Right ventricle myocardium superior (tissue), 1 donor: ENCODE results near the gene NLRP3. TPM values are rescaled to one million over a fixed set of nuclear protein-coding genes. Genes with fewer than 3 reads are reported as not detected.

ENCODE experiments used
- ATAC-seq: fragments of 200-7000 bp; cut with Tn5 transposase; one replicate; pipeline ENCODE4 v1.9.1; 2020; ENCODE audit warnings: mild to moderate bottlenecking; ENCODE audit not compliant: poor library complexity
- DNase-seq: peaks from one replicate; pipeline ENCODE4 v3.0.0-alpha.2; 2020
- intact Hi-C: fragments of 100-400 bp; cut with DNase I; formaldehyde crosslinking; loops from one replicate; pipeline ENCODE4 v1.11.2; 2022
- total RNA-seq: library from RNA; stranded (reverse); fragmentation: NEBNext Ultra II Directional; extraction: Animal tissue kit (Norgen Biotek cat#: 25700); gene quantifications from one replicate; pipeline ENCODE4 v1.2.1, GENCODE V29; 2021
- donor health status: DM: no; HTN: yes; CAD: no; lungs with severe emphysema.

The NLRP3 gene
- total RNA-seq, 1 donor from 2014 or later = 0.56 TPM

DNA sequence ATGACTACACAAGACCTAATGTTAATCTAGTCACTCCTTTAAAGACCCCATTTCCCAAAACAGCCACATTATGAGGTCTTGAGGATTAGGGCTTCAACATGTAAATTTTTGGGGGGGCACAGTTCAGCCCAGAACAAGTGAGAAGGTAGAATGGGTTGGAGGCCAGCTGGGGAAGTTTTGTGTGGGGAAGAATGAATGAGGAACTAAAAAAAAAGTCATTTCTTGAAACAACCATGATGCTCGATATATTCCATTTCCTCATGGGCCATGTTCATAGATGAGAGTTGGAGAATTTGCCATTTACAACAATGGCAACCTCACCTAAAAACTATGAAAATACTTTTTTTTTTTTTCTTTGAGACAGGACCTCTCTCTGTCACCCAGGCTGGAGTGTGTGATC lies 14.5 kb downstream of the NLRP3 start:
- DNase-seq = no peak
- no peak for ATAC-seq
- intact Hi-C loops = no loop called here

DNA sequence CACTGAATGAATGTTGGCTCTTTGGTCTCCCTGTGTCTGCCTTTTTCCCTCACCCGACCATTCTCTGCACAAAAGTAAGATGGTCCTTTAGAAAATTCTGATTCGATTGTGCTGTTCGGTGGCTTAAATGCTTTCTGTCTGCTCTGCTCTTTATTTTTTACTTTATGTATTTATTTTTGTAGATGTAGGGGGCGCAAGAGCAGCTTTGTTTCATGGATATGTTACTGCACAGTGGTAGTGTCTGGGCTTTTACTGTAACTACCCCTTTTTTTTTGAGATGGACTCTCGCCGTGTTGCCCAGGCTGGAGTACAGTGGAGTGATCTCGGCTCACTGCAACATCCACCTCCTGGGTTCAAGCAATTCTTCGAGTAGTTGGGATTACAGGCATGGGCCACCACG lies 15.7 kb downstream of the NLRP3 start:
- DNase-seq (no peak), ATAC-seq (no peak)
- intact Hi-C loops = no loop called here

DNA sequence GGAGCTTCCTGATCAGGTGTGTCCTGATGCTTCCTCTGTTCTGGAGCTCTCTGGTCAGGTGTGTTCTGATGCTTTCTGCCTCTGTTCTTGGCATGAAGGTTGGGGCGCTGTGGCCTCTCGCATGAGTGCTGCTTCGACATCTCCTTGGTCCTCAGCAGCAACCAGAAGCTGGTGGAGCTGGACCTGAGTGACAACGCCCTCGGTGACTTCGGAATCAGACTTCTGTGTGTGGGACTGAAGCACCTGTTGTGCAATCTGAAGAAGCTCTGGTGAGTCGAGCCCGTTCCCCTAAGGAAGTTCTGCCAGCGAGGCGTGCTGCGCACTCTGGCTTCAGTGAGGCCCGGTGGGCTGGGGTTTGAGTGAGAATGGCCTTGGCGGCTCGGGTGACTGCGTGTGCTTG lies 18.0 kb downstream of the NLRP3 start:
- ATAC-seq (no peak), DNase-seq (peak; percentile 44)
- intact Hi-C loops = no loop called here

DNA sequence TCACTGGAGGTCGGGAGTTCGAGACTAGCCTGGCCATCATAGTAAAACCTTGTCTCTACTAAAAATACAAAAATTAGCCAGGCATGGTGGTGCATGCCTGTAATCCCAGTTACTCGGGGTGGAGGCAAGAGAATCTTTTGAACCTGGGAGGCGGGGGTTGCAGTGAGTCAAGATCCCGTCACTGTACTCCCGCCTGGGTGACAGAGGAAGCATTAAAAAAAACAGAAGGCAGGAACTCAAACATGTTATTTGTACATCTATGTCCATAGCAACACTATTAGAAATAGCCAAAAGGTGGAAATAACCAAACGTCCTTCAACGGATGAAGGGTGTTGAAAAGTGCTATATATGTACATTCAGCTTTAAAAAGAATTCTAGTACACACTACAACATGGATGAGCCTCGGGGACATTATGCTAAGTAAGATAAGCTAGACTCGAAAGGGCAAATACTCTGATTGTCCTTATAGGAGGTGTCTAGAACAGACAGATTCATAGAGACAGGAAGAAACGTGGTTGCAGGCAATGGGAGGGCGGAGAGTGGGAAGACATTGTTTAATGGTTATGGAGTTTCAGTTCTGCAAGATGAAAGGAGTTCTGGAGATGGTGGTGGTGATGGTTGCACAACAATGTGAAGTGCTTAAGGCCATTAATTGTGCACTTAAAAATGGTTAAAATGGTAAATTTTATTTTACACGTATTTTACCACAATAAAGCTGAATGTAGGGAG lies 19.2 kb downstream of the NLRP3 start:
- intact Hi-C loops = no loop called here
- DNase-seq (no peak), ATAC-seq (no peak)

DNA sequence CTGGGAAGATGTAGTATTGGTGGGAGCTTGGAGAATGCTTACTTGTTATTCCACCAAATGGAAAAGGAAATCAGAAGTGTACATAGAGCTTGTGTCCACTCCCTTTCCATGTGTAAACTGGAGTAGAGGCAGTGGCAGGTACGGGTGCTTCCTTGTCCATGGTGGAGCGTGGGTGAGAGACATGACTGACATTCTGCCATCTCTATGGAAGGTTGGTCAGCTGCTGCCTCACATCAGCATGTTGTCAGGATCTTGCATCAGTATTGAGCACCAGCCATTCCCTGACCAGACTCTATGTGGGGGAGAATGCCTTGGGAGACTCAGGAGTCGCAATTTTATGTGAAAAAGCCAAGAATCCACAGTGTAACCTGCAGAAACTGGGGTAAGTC lies 19.8 kb downstream of the NLRP3 start:
- intact Hi-C loops = no loop called here
- DNase-seq (no peak), ATAC-seq (no peak)

DNA sequence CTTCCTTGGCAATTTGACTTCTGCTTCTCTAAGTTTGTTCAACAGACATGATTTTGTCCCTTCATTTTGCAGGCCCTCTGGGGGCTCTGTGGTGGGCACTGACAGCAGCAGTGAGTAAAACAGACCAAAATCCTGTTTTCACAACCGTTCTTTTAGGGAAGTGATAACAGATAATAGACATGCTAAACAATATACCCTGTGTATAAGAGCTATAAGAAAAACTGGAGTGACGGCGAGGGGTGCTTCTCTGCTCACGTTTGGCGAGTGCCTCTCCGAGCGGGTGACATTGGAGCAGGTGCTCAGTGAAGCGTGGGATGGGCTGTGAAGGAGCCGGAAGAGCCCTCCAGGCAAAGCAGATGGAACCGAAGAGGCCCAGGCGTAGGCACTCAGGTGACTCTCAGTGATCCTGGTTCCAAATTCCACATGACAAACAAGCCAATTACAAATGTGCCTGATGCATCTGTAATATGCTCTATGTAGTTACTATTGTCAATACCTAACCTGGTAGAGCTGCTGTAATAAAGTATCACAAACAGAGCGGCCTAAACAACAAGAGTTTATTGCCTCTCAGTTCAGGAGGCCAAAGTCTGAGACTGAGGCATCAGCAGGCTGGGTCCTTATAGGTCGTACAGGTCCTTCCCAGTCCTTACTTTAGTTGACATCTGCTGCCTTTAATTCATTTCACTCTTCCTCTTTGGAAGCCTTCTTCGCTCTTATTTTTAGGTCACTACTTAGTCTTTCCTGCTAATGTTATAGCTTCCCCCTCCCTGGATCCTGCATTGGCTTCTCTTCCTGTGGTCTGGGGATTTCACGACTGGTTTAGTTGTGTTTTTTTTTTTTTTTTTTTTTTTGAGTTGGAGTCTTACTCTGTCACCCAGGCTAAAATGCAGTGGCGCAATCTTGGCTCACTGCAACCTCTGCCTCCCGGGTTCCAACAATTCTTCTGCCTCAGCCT lies 21.9 kb downstream of the NLRP3 start:
- no peak for DNase-seq
- intact Hi-C loops = no loop called here
- peak; percentile 25 for ATAC-seq

DNA sequence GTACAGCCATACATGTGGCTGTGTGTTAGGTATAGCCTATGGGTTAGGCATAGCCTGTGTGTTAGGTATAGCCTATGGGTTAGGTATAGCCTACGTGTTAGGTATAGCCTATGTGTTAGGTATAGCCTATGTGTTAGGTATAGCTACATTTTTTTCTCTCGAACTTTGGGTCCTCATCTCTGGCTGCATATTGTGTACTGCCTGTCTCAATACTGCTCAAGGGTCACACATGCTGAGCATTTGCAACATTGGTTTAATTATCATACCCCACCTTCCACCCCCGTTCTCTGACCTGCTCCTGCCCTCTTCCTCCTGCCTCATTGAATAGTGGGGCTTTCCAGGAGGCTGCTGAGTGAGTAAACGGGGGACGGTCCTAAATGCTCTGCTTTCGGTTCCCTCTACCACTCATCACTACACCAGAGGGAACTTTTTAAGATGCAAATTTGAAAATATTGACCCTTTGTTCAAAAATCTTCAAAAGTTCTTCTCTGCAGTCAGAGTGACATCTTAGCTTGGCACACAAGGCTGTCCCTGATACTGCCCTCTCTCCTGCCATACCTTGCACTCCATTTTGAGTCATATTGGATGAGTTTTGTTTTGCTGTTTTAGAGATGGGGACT lies 24.1 kb downstream of the NLRP3 start:
- no peak for ATAC-seq
- no peak for DNase-seq
- intact Hi-C loops = no loop called here

DNA sequence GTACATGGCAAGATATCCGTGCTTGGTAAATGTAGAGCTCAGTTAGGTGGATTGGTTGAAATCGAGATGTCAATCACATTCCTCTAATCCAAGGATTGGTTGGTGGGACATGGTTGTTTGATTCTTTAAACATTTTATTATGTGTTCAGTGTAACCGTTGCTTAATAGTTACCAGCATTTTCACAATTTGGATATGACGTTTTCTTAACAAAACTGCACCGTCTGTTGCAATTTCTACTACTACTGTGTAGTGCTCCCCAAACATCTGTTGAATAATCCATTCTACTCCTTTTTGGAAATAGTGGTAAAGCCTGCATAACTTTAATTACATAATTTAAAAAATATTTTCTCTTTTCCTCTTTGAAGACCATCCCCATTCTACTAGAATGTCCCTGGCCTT lies 25.6 kb downstream of the NLRP3 start:
- no peak for ATAC-seq
- DNase-seq = no peak
- intact Hi-C loops = no loop called here

DNA sequence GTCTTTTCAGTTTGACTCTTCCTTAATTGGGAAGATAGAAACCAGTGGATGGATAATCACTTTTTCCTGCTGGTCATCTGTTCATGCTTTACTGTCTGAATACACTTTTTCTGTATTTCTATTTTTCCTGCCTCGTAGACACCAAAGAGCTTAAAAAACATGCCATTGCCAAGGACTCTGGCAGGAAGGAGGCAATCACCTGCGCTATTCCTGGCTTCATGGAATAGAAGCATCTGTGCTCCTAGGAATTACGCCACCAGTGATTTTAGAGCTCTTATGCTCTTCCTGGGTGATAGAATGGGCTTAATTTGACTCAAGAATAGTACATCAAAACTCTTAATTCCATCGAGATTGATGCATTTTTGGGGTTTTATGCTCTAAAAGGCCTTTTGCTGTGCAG lies 26.2 kb downstream of the NLRP3 start:
- intact Hi-C loops = no loop called here
- no peak for ATAC-seq
- DNase-seq = no peak

DNA sequence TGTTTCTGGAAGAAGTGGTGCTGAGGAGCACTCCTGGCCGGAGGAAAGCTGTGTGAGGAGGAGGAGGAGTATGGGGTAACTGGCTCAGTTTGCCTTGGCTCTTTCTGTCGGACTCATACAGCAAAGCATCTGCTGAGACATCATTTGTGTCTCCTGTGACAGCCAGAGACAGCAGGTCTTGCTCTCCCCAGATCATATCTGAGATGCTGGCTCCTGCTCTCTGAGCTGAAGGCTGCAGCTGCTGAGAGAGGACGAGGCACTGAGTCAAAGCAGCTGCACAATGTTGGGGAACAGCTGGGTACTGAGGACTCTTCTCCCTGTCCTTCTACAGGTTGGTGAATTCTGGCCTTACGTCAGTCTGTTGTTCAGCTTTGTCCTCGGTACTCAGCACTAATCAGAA lies 27.7 kb downstream of the NLRP3 start:
- intact Hi-C loops = no loop called here
- ATAC-seq (no peak), DNase-seq (no peak)

DNA sequence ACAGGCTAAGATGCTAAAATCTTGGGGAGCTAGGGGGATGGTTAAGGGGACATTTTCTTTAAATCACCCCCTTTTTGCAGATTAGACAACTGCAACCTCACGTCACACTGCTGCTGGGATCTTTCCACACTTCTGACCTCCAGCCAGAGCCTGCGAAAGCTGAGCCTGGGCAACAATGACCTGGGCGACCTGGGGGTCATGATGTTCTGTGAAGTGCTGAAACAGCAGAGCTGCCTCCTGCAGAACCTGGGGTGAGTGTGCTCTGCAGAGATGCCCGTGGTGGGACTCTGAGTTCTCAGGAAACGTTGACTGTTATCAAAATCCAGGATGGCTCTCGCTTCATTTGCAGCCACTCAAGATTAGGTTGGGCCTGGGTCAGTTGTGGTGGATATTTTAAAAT lies 28.6 kb downstream of the NLRP3 start:
- intact Hi-C loops = no loop called here
- ATAC-seq (no peak), DNase-seq (no peak)

DNA sequence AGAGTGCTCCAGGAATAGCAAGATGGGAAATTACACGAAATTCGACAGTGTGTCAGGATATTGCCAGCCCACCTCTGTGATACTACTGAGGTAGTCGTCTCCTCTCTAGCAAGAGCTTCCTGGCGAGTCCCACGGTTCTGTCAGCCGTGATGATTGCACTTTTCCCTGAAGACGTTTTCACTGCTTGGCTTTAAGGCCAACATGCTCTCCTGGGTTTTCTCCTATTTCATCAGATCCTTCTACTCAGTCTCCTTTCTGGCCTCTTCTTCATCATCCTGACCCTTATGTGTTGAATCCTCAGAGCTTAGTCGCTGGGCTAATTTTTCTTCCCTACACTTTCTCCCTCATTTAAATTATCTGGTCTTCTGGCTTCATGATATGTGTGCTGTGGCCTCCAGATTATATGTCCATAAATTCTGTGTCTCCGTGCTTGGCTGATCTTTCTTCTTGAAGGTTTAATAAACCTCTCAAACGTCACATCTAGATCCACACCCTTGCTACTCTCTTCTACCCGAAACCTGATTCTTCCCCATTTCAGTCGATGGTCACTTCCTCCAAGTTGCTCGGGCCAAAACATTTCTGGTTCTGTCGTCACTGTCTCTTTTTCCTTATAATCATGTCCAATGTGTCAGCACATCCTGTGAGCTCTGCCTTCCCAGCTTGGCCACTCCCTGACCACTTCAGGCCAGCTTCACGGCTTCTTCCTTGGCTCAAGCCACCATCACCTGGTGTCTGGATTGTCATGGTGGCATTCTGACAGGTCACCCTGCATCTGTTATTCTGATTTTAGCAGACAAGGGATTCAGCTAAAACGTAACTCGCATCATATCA lies 29.8 kb downstream of the NLRP3 start:
- ATAC-seq (peak; percentile 52), DNase-seq (no peak)
- intact Hi-C loops = no loop called here

DNA sequence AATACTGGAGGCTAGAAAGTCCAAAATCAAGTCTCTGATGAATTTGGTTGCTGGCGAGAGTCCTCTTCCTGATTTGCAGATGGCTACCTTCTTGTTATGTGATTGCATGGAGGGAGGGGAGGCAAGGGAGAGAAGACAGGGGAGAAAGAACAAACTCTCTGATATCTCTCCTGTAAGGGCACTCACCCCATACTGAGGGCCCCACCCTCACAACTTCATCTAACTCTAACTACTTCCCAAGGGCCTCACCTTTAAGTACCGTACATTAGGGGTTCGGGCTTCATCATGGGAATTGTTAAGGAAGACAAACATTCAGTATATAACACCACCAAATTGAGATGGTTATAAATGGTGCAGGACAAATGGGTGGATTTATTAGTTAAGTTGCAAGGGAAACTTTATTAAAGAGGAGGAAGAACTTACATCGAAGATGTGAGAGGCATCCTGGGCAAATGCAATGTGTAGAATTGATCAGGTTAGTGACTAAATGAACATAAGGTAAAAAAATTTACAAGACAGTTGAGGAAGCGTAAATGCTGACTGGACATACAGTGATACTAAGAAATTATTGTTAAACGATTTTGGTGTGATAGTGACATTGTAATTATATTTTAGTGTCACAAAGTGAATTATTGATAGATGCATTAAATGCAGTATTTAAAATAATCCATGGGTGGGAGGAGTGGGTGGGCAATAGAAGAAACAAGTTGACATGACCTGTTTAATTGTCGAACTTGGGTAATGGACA lies 31.4 kb downstream of the NLRP3 start:
- ATAC-seq = no peak
- no peak for DNase-seq
- intact Hi-C loops = no loop called here

DNA sequence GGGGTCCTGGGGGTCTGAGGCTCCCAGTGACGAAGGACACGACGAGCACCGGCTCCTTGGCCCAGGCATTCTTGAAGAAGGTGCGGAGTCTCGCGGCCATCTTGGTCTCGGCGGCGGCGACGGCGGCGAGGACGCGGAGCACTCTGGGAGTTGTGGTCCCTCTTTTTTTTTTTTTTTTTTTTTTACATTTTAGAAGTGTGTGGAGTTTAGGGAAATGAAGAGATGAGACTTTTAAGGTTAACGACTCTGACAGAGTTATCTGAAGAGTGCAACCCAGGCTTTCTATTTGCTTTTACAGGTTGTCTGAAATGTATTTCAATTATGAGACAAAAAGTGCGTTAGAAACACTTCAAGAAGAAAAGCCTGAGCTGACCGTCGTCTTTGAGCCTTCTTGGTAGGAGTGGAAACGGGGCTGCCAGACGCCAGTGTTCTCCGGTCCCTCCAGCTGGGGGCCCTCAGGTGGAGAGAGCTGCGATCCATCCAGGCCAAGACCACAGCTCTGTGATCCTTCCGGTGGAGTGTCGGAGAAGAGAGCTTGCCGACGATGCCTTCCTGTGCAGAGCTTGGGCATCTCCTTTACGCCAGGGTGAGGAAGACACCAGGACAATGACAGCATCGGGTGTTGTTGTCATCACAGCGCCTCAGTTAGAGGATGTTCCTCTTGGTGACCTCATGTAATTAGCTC lies 32.3 kb downstream of the NLRP3 start:
- DNase-seq (peak; percentile 83), ATAC-seq (peak; percentile 97)
- intact Hi-C loops = no loop called here

DNA sequence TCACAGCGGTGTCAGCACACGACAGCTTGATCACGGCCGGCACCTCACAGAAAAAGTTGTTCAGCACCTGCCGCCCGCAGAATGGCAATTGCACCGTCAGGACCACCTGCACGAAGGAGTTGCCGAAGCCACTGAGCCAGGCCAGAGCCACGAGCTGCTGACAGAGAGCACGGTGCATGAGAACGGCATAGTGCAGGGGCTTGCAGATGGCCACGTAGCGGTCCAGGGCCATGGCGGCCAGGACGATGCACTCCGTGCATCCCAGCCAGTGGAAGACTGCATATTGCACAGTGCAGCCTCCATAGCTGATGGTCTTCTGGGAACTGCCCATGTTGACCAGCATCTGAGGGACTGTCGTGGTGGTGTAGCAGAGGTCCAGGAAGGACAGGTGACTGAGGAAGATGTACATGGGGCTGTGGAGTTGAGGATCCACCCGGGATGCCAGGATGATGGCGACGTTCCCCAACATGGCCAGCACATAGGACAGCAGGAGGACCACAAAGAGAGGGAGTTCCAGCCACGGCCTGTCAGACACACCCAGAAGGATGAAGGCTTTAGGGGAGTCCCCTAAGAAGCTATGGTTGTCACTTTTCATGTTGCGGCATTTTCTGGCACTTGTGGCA lies 35.5 kb downstream of the NLRP3 start:
- DNase-seq = no peak
- ATAC-seq = no peak
- intact Hi-C loops = no loop called here

DNA sequence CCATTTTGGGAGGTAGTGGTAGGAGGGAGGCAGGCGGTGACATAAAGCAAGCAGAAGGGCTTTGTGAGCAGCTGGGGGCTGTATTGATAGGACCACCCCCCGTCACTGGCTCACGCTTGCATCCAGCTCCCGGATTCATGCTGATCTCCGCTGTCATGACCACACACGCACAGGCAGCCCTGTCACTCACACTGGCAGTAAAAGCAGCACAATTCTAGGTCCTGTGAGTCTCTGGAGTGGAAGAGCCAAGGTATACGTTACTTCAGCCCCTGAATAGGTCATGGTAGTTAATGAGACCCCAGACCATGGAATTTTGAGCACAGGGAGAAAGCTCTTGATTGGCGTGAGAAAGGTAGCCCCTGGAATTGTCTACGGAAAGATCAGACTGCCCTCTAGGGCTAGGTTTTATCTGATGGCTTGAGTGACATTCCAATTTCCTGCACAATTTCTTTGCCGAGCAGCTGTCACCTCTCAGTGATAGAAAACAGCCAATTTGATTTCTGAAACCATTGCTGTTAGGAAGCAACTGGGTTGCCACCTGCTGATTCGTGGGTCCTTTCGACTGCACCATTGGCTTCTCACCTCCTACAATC lies 36.6 kb downstream of the NLRP3 start:
- ATAC-seq = no peak
- DNase-seq = no peak
- intact Hi-C loops = no loop called here

DNA sequence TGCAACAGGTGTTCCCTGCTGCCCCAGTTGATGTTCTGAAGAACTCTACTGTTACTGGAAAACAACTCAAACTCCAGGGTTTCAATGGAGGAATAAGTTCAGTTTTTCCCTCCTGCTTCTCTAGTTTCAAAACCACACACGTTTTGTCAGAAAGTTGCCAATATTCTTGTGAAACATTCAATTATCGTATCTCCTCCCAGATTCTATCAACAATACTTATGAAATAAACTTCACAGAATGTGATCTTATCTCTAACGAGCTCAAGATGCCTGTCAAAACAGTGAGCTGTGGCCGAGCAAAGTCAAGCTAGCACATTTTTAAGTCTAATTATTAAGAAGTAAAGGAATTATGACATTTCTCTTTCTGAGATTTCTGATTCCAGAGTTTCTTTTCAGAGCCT lies 37.3 kb downstream of the NLRP3 start:
- DNase-seq = no peak
- intact Hi-C loops = no loop called here
- ATAC-seq = no peak
